GM12878 (cell line): ENCODE data around the gene HAO1. TPM values are rescaled to one million over a fixed set of nuclear protein-coding genes. Genes with fewer than 3 reads are reported as not detected.

ENCODE experiments used
- ATAC-seq: fragments of 200-7000 bp; cut with Tn5 transposase; 3 replicates; pipeline ENCODE4 v1.9.1; 2020; ENCODE audit warnings: mild to moderate bottlenecking, moderate library complexity
- BruUV-seq: library from RNA; stranded (reverse); fragments of 400-500 nt; replicated peaks from 2 replicates; lab custom pipeline; 2021; lab: Mats Ljungman, UMichigan
- CTCF ChIA-PET: fragments of 300-600 bp; sonication (Branson Sonifier 250); formaldehyde crosslinking; extraction: SDS; loops from one replicate; lab custom pipeline; 2021; ENCODE audit warnings: inconsistent platforms; lab: Yijun Ruan, JAX
- POLR2A ChIA-PET: fragments of 350-600 bp; formaldehyde crosslinking; extraction: SDS; loops from one replicate; lab custom pipeline; 2021; ENCODE audit warnings: inconsistent platforms; lab: Charles Lee
- RAD21 ChIA-PET: fragments of 300-600 bp; sonication (Branson Sonifier 250); formaldehyde crosslinking; loops from one replicate; lab custom pipeline; 2023; ENCODE audit warnings: antibody characterized with exemption; ENCODE audit not compliant: unreplicated experiment; lab: Charles Lee
- SMC1A ChIA-PET: fragments of 300-600 bp; sonication (Branson Sonifier 250); formaldehyde crosslinking; loops from one replicate; lab custom pipeline; 2023; ENCODE audit not compliant: unreplicated experiment, uncharacterized antibody; lab: Charles Lee
- DNase-seq: peaks from one replicate; pipeline ENCODE4 v3.0.0-alpha.2; 2011; ENCODE audit warnings: low read depth, low spot score
- FAIRE-seq: peaks from 3 replicates; lab custom pipeline; 2011; peaks lifted over from hg19 to GRCh38; lab: Jason Lieb, UNC
- H2AFZ ChIP-seq: 2 replicates; pipeline ENCODE4 v1.6.0; 2011; ENCODE audit warnings: low read depth, low read length, control low read depth; ENCODE audit not compliant: control insufficient read depth
- H3K27ac ChIP-seq: 2 replicates; pipeline ENCODE4 v1.5.1; 2011; ENCODE audit warnings: control low read depth; ENCODE audit not compliant: control insufficient read depth, insufficient read depth
- H3K27me3 ChIP-seq, 2 experiments: replicated peaks in 1 of 2; 2 replicates each; pipeline versions ENCODE4 v1.6.0 to v1.6.1; 2011; ENCODE audit warnings: low read length in 1 of 2; ENCODE audit not compliant: control insufficient read depth in 2 of 2, insufficient read depth in 2 of 2
- H3K36me3 ChIP-seq, 2 experiments: 2 replicates each; pipeline ENCODE4 v1.5.1; 2011; ENCODE audit warnings: low read length in 1 of 2; ENCODE audit not compliant: control insufficient read depth in 2 of 2, insufficient read depth in 2 of 2
- H3K4me1 ChIP-seq: 2 replicates; pipeline ENCODE4 v1.6.1; 2011; ENCODE audit warnings: mild to moderate bottlenecking, low read length, moderate library complexity, mixed read lengths; ENCODE audit not compliant: control insufficient read depth, insufficient read depth
- H3K4me2 ChIP-seq: 2 replicates; pipeline ENCODE4 v1.6.0; 2011; ENCODE audit warnings: control low read depth; ENCODE audit not compliant: control insufficient read depth, insufficient read depth
- H3K4me3 ChIP-seq: fragments of 200-600 bp; sonication (generic); 2 replicates; pipeline ENCODE4 v1.5.1; 2016
- H3K79me2 ChIP-seq: 2 replicates; pipeline ENCODE4 v1.6.0; 2011; ENCODE audit warnings: low read length; ENCODE audit not compliant: control insufficient read depth, insufficient read depth
- H3K9ac ChIP-seq: 2 replicates; pipeline ENCODE4 v1.8.0; 2011; ENCODE audit warnings: low read length, control low read depth, mixed read lengths; ENCODE audit not compliant: control insufficient read depth, insufficient read depth
- H3K9me3 ChIP-seq: replicated peaks from 3 replicates; pipeline ENCODE4 v1.5.1; 2011; ENCODE audit warnings: mild to moderate bottlenecking, low read length; ENCODE audit not compliant: control insufficient read depth, insufficient read depth
- H4K20me1 ChIP-seq: 2 replicates; pipeline ENCODE4 v1.6.0; 2011; ENCODE audit not compliant: control insufficient read depth, insufficient read depth
- BCL11A ChIP-seq: IDR thresholded peaks from 2 replicates; pipeline ENCODE4 v1.6.1; 2011; ENCODE audit warnings: low read depth, low read length
- BHLHE40 ChIP-seq, 2 experiments: fragments of 450-650 bp in 1 of 2; IDR thresholded peaks; 2 replicates each; pipeline ENCODE4 v1.6.1; 2011 to 2017; ENCODE audit warnings: low read depth in 2 of 2, borderline replicate concordance in 1 of 2, improper control_type of control experiment in 1 of 2, low read length in 1 of 2, mild to moderate bottlenecking in 1 of 2
- BRCA1 ChIP-seq: IDR thresholded peaks from 2 replicates; pipeline ENCODE4 v1.6.1; 2011; ENCODE audit warnings: low read depth, low read length, improper control_type of control experiment
- CBX3 ChIP-seq: fragments of 200-600 bp; sonication (generic); IDR thresholded peaks from 2 replicates; pipeline ENCODE4 v1.6.1; 2016; ENCODE audit warnings: low read depth, borderline replicate concordance
- CBX5 ChIP-seq: sonication (generic); IDR thresholded peaks from 2 replicates; pipeline ENCODE4 v1.6.1; 2016; ENCODE audit warnings: low read depth, moderate library complexity, mild to moderate bottlenecking, inconsistent platforms
- CHD4 ChIP-seq: fragments of 200-600 bp; sonication (generic); IDR thresholded peaks from 2 replicates; pipeline ENCODE4 v1.6.1; 2016; ENCODE audit warnings: mild to moderate bottlenecking
- ESRRA ChIP-seq: IDR thresholded peaks from 2 replicates; pipeline ENCODE4 v1.6.1; 2012; ENCODE audit warnings: mild to moderate bottlenecking, low read length, improper control_type of control experiment
- GATAD2B ChIP-seq: fragments of 450-650 bp; conservative IDR thresholded peaks from 2 replicates; pipeline ENCODE4 v1.6.1; 2017; ENCODE audit warnings: low read depth, mild to moderate bottlenecking, moderate library complexity
- HCFC1 ChIP-seq: fragments of 150-350 bp; IDR thresholded peaks from 2 replicates; pipeline ENCODE4 v1.6.1; 2014; ENCODE audit warnings: low read length
- NFYA ChIP-seq: IDR thresholded peaks from 2 replicates; pipeline ENCODE4 v1.6.1; 2011; ENCODE audit warnings: low read depth, mild to moderate bottlenecking, low read length, improper control_type of control experiment, borderline replicate concordance
- PAX5 ChIP-seq: IDR thresholded peaks from 2 replicates; pipeline ENCODE4 v1.6.1; 2011; ENCODE audit warnings: low read depth, low read length, borderline replicate concordance
- POLR2AphosphoS2 ChIP-seq: IDR thresholded peaks from 2 replicates; pipeline ENCODE4 v1.6.1; 2011; ENCODE audit warnings: low read depth, mild to moderate bottlenecking, low read length, improper control_type of control experiment, moderate library complexity
- RAD21 ChIP-seq: IDR thresholded peaks from 2 replicates; pipeline ENCODE4 v1.6.1; 2011; ENCODE audit warnings: mild to moderate bottlenecking, low read depth, low read length, moderate library complexity; ENCODE audit not compliant: insufficient read depth
- RFX5 ChIP-seq: IDR thresholded peaks from 2 replicates; pipeline ENCODE4 v1.6.1; 2011; ENCODE audit warnings: low read depth, low read length, improper control_type of control experiment
- SIX5 ChIP-seq: IDR thresholded peaks from 2 replicates; pipeline ENCODE4 v1.6.1; 2011; ENCODE audit warnings: mild to moderate bottlenecking, low read depth, low read length, moderate library complexity; ENCODE audit not compliant: severe bottlenecking
- SMAD5 ChIP-seq: IDR thresholded peaks from 2 replicates; pipeline ENCODE4 v1.6.1; 2016; ENCODE audit warnings: antibody characterized with exemption, low read depth
- SREBF1 ChIP-seq: IDR thresholded peaks from 2 replicates; pipeline ENCODE4 v1.6.1; 2012; ENCODE audit warnings: mild to moderate bottlenecking, low read length
- TCF3 ChIP-seq: IDR thresholded peaks from 2 replicates; pipeline ENCODE4 v1.6.1; 2012; ENCODE audit warnings: low read depth, mild to moderate bottlenecking, low read length, borderline replicate concordance; ENCODE audit not compliant: insufficient read depth
- YBX1 ChIP-seq: fragments of 450-650 bp; IDR thresholded peaks from 2 replicates; pipeline ENCODE4 v1.6.1; 2016; ENCODE audit warnings: antibody characterized with exemption
- ZSCAN29 ChIP-seq: fragments of 450-650 bp; IDR thresholded peaks from 2 replicates; pipeline ENCODE4 v1.6.1; 2017; ENCODE audit warnings: mild to moderate bottlenecking, moderate library complexity
- in situ Hi-C: fragments of 300-500 bp; cut with MboI; formaldehyde crosslinking; loops from 9 replicates; pipeline ENCODE4 v1.14.3; 2018; ENCODE audit warnings: mixed read lengths
- intact Hi-C: fragments of 100-400 bp; cut with micrococcal nuclease; formaldehyde crosslinking; loops from one replicate; pipeline ENCODE4 v1.14.2; 2022; ENCODE audit not compliant: unreplicated experiment
- polyA plus RNA-seq, 11 experiments: library from polyadenylated mRNA; depleted of rRNA in 4 of 11; unstranded in 6 of 11; stranded (reverse) in 5 of 11; fragments of >200 nt; fragmentation: Nextera tagmentation in 4 of 11; fragmentation: Illumina TruSeq in 1 of 11; extraction: Ambion mirVana in 4 of 11; extraction: Trizol in 1 of 11; gene quantifications; 1 replicate in 1 of 11; 2 replicates in 10 of 11; pipeline versions ENCODE4 v1.2.1 to v1.2.3, GENCODE V29; 2011 to 2016; ENCODE audit warnings: inconsistent platforms in 2 of 11, missing spikeins in 2 of 11, low read depth in 1 of 11
- total RNA-seq, 4 experiments: library from RNA; depleted of rRNA in 3 of 4; stranded (reverse); fragments of >200 nt in 3 of 4; fragmentation: Illumina TruSeq in 1 of 4; extraction: Trizol in 1 of 4; gene quantifications; 2 replicates each; pipeline versions ENCODE4 v1.2.1 to v1.2.3, GENCODE V29; 2013 to 2021

Gene HAO1
- total and polyA plus RNA-seq, 10 of the 15 experiments (the other 5 are each of a cell fraction or from before 2014, with no cell fraction given), result 0.03 to 0.29 (median 0.05) TPM; not detected in 7

DNA sequence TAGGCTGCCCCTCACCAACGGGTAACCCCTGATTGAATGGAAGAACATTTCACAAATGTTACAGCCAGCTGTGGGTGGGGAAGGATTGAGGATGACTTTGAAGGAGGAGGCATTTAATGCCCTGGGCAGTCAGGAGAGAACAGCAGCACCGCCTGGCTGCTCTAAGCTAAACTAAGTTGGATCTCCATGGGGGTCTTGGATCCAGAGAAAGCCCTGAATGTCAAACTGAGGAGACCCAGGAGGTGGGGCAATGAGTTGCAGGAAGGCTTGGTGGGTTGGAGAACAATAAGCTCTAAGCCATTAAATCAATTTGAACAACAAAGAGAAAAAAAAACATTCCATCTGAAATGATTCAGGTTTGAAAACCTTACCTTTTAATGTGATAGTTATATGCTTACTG is 43.9 kb upstream of the HAO1 start (continued):
- TF ChIP-seq CBX3 (no peak), POLR2AphosphoS2 (no peak), HCFC1 (no peak), ESRRA (no peak), RAD21 (no peak), SMAD5 (no peak), ZSCAN29 (no peak), SIX5 (no peak)

- Histone ChIP-seq H3K4me1 (no peaks in the 10 kb centered on the region), H3K4me2 (no peak overlapping the region), H3K36me3 (peaks cover 2 to 9% of the 10 kb centered on the region in 2 experiments), H3K79me2 (no peaks in the 10 kb centered on the region), H3K9ac (no peak overlapping the region), H2AFZ (no peak overlapping the region), H3K27me3 (no peaks in the 10 kb centered on the region), H4K20me1 (no peaks in the 10 kb centered on the region), H3K4me3 (no peak overlapping the region), H3K27ac (no peak overlapping the region), H3K9me3 (no peaks in the 10 kb centered on the region)
- RAD21 ChIA-PET, result interaction anchor here (0.7 kb wide), 1 partner anchor 259 kb away, joined by 3 read pairs; no protein-coding TSS in a partner anchor
- TF ChIP-seq BRCA1 (no peak), NFYA (no peak), YBX1 (no peak), CHD4 (no peak), PAX5 (no peak), TCF3 (no peak), SMAD5 (no peak), GATAD2B (no peak), RFX5 (no peak), BCL11A (no peak), BHLHE40 (IDR thresholded peaks at IDR 0.05; ENCODE audit: borderline replicate concordance in 1 of 2, low read depth in 2 of 2, low read length in 1 of 2) (no peak), SREBF1 (no peak), CBX5 (no peak)
- CTCF ChIA-PET, result interaction anchor here (1.1 to 2.3 kb wide), 5 partner anchors 10 to 741 kb away, joined by 3 to 12 read pairs (median 6); no protein-coding TSS in a partner anchor
- POLR2A ChIA-PET, result no interaction called here
- in situ Hi-C loops, result no loop called here
- FAIRE-seq, result no peak
- DNase-seq, result no peak
- BruUV-seq, result no TSS peak
- ATAC-seq, result no peak
- intact Hi-C loops, result no loop called here
- SMC1A ChIA-PET, result interaction anchor here (0.8 to 2.2 kb wide), 4 partner anchors 30 to 45 kb away, joined by 3 to 8 read pairs (median 4); no protein-coding TSS in a partner anchor
These were observed 41.1 kb upstream of the HAO1 start for GRCh38 chr20:7981374-7981773.
